Lower leg skin (tissue), 4 donors: ENCODE measurements around the gene PGBD1. TPM values are rescaled to one million over a fixed set of nuclear protein-coding genes. Genes with fewer than 3 reads are reported as not detected.
"Not testable (repeated sequence)": the region's sequence is repeated elsewhere in the genome, so short reads cannot be mapped to it uniquely, and the experiment has no call there.

ENCODE experiments used
- DNase-seq, 2 donors: peaks; one replicate each; pipeline ENCODE4 v3.0.0-alpha.2; 2019; ENCODE audit warnings: low spot score in 2 of 2
- H3K4me3 ChIP-seq: fragments of 200-600 bp; sonication (generic); 2 replicates; pipeline ENCODE4 v1.5.1; 2017; ENCODE audit warnings: mild to moderate bottlenecking, low read depth; ENCODE audit not compliant: poor library complexity, severe bottlenecking
- CTCF ChIP-seq, 3 donors: fragments of 450-650 bp; IDR thresholded peaks; one replicate each; pipeline ENCODE4 v1.5.1; 2016; ENCODE audit warnings: antibody characterized with exemption in 3 of 3, mild to moderate bottlenecking in 3 of 3, moderate library complexity in 2 of 3
- POLR2A ChIP-seq, 2 donors: fragments of 450-650 bp; IDR thresholded peaks; one replicate each; pipeline ENCODE4 v1.6.1; 2016 to 2017; ENCODE audit warnings: antibody characterized with exemption in 2 of 2, mild to moderate bottlenecking in 1 of 2, moderate library complexity in 1 of 2
- WGBS, 2 donors: methylation state at CpG; one replicate each; pipeline ENCODE4 v1.1.5; 2018; 5-methylcytosine and 5-hydroxymethylcytosine counted together
- intact Hi-C: fragments of 100-400 bp; cut with DNase I; formaldehyde crosslinking; loops from one replicate; pipeline ENCODE4 v1.15.0; 2023; ENCODE audit warnings: low total_unique reads
- total RNA-seq, 4 donors: library from RNA; depleted of rRNA; stranded (reverse); fragments of >200 nt; gene quantifications; one replicate each; pipeline ENCODE4 v1.1.0, GENCODE V29; 2016

The PGBD1 gene
- total RNA-seq, 4 donors from 2014 or later = 0.15 to 1.6 (median 1.1) TPM

- 81 to 90% methylated on average over 7 of the region's 7 CpGs for WGBS, 2 donors
- H3K4me3 ChIP-seq = no peak overlapping the region
- no peak for TF ChIP-seq POLR2A (IDR thresholded peaks at IDR 0.05)
- TF ChIP-seq CTCF (IDR thresholded peaks at IDR 0.05) = no peak
- DNase-seq = no peak
- intact Hi-C loops = no loop called here
Measured at GRCh38 chr6:28296520-28297060, 15.2 kb downstream of the PGBD1 start.

- TF ChIP-seq POLR2A (IDR thresholded peaks at IDR 0.05) (no peak), CTCF (IDR thresholded peaks at IDR 0.05) (no peak)
- intact Hi-C loops = no loop called here
- DNase-seq = no peak
- no peak overlapping the region for H3K4me3 ChIP-seq
- WGBS, 2 donors = 87 to 89% methylated on average over 3 of the region's 3 CpGs
Measured at GRCh38 chr6:28303570-28303969, 22.2 kb downstream of the PGBD1 start.

- intact Hi-C loops, H3K4me3 ChIP-seq, DNase-seq: not testable (repeated sequence)
Measured at GRCh38 chr6:28306363-28306762, 25.0 kb downstream of the PGBD1 start.

- TF ChIP-seq POLR2A (IDR thresholded peaks at IDR 0.05) (no peak), CTCF (IDR thresholded peaks at IDR 0.05) (no peak)
- no peak for DNase-seq
- intact Hi-C loops = no loop called here
- H3K4me3 ChIP-seq = no peak overlapping the region
- WGBS, 2 donors = 72 to 76% methylated on average over 9 of the region's 9 CpGs
Measured at GRCh38 chr6:28311139-28311823, 29.9 kb downstream of the PGBD1 start.

- WGBS, 2 donors = 90 to 94% methylated on average over 23 of the region's 23 CpGs
- no peak overlapping the region for H3K4me3 ChIP-seq
- no peak for DNase-seq
- intact Hi-C loops = no loop called here
- TF ChIP-seq POLR2A (IDR thresholded peaks at IDR 0.05) (no peak), CTCF (IDR thresholded peaks at IDR 0.05) (no peak)
Measured at GRCh38 chr6:28312939-28313338, 31.6 kb downstream of the PGBD1 start.

- no peak for DNase-seq
- 68 to 78% methylated on average over 3 of the region's 3 CpGs for WGBS, 2 donors
- no peak overlapping the region for H3K4me3 ChIP-seq
- no peak for TF ChIP-seq CTCF (IDR thresholded peaks at IDR 0.05)
- no peak for TF ChIP-seq POLR2A (IDR thresholded peaks at IDR 0.05)
- intact Hi-C loops = no loop called here
Measured at GRCh38 chr6:28315628-28316027, 34.3 kb downstream of the PGBD1 start.

- H3K4me3 ChIP-seq, intact Hi-C loops, DNase-seq: not testable (repeated sequence)
- 91 to 93% methylated on average over 8 of the region's 8 CpGs for WGBS, 2 donors
Measured at GRCh38 chr6:28317866-28318265, 36.5 kb downstream of the PGBD1 start.
